HepG2 (cell line): ENCODE results near the gene SOCS1. TPM values are rescaled to one million over a fixed set of nuclear protein-coding genes. Genes with fewer than 3 reads are reported as not detected.

Source experiments
- BHLHE40 ChIP-seq: IDR thresholded peaks from 2 replicates; pipeline ENCODE4 v1.6.1; 2011; ENCODE audit warnings: low read length, improper control_type of control experiment
- HDAC1 ChIP-seq: sonication (generic); formaldehyde crosslinking; IDR thresholded peaks from 2 replicates; pipeline ENCODE4 v1.5.1; 2020; ENCODE audit warnings: mild to moderate bottlenecking, missing genetic modification reagents
- HOXA5 ChIP-seq: sonication (generic); formaldehyde crosslinking; IDR thresholded peaks from 2 replicates; pipeline ENCODE4 v1.4.0; 2020; ENCODE audit warnings: missing genetic modification reagents
- MLLT10 ChIP-seq: sonication (generic); formaldehyde crosslinking; IDR thresholded peaks from 2 replicates; pipeline ENCODE4 v1.4.0; 2020; ENCODE audit warnings: missing genetic modification reagents
- RBM22 ChIP-seq: fragments of 200-400 bp; formaldehyde crosslinking; optimal IDR thresholded peaks from 2 replicates; pipeline ENCODE3; 2017; ENCODE audit warnings: mild to moderate bottlenecking, low read length, moderate library complexity
- SIX1 ChIP-seq: sonication (generic); formaldehyde crosslinking; IDR thresholded peaks from 2 replicates; pipeline ENCODE4 v1.4.0; 2020; ENCODE audit warnings: missing genetic modification reagents, borderline replicate concordance
- TGIF2 ChIP-seq: IDR thresholded peaks from 2 replicates; pipeline ENCODE4 v1.6.1; 2016; ENCODE audit warnings: control low read depth, missing compliant biosample characterization
- ZNF629 ChIP-seq: sonication (generic); formaldehyde crosslinking; conservative IDR thresholded peaks from 2 replicates; pipeline ENCODE4 v1.5.0; 2020; ENCODE audit warnings: missing genetic modification reagents
- ZNF841 ChIP-seq: sonication (generic); formaldehyde crosslinking; IDR thresholded peaks from 2 replicates; pipeline ENCODE4 v1.8.1; 2023; ENCODE audit warnings: missing genetic modification reagents, borderline replicate concordance
- polyA plus RNA-seq, 8 experiments: library from polyadenylated mRNA; depleted of rRNA in 3 of 8; stranded (reverse) in 7 of 8; unstranded in 1 of 8; fragments of >200 nt; fragmentation: Illumina TruSeq in 4 of 8; extraction: Trizol in 4 of 8; gene quantifications; 2 replicates each; pipeline versions ENCODE4 v1.2.1 to v1.2.3, GENCODE V29; 2011 to 2016; ENCODE audit warnings: low read depth in 4 of 8, missing spikeins in 1 of 8, mixed read lengths in 1 of 8; ENCODE audit not compliant: insufficient read depth in 1 of 8
- total RNA-seq, 5 experiments: library from RNA; depleted of rRNA; stranded (reverse); fragments of >200 nt; fragmentation: Illumina TruSeq; extraction: Trizol; gene quantifications; 2 replicates each; pipeline ENCODE4 v1.2.3, GENCODE V29; 2016; ENCODE audit warnings: low read depth in 1 of 5
- TF ChIP-seq, protein P1 (sequence below): sonication (generic); formaldehyde crosslinking; IDR thresholded peaks from 2 replicates; pipeline ENCODE4 v1.9.0; 2021; ENCODE audit warnings: mild to moderate bottlenecking, missing genetic modification reagents
- TF ChIP-seq, protein P2 (sequence below): IDR thresholded peaks from 2 replicates; pipeline ENCODE4 v1.6.1; 2016; ENCODE audit warnings: missing compliant biosample characterization, missing genetic modification reagents, borderline replicate concordance
- TF ChIP-seq, protein P3 (sequence below): sonication (generic); formaldehyde crosslinking; IDR thresholded peaks from 2 replicates; pipeline ENCODE4 v1.4.0; 2020; ENCODE audit warnings: missing genetic modification reagents
- TF ChIP-seq, protein P4 (sequence below): sonication (generic); formaldehyde crosslinking; IDR thresholded peaks from 2 replicates; pipeline ENCODE4 v1.5.1; 2020; ENCODE audit warnings: mild to moderate bottlenecking, missing genetic modification reagents, moderate library complexity
- TF ChIP-seq, protein P5 (sequence below): sonication (generic); formaldehyde crosslinking; IDR thresholded peaks from 2 replicates; pipeline ENCODE4 v1.8.1; 2022; ENCODE audit warnings: low read depth, mild to moderate bottlenecking, missing genetic modification reagents

SOCS1 gene
- total and polyA plus RNA-seq, 2 of the 13 experiments (the other 11 are each of a cell fraction or from before 2014, with no cell fraction given), result 5.3 to 6.3 TPM

DNA sequence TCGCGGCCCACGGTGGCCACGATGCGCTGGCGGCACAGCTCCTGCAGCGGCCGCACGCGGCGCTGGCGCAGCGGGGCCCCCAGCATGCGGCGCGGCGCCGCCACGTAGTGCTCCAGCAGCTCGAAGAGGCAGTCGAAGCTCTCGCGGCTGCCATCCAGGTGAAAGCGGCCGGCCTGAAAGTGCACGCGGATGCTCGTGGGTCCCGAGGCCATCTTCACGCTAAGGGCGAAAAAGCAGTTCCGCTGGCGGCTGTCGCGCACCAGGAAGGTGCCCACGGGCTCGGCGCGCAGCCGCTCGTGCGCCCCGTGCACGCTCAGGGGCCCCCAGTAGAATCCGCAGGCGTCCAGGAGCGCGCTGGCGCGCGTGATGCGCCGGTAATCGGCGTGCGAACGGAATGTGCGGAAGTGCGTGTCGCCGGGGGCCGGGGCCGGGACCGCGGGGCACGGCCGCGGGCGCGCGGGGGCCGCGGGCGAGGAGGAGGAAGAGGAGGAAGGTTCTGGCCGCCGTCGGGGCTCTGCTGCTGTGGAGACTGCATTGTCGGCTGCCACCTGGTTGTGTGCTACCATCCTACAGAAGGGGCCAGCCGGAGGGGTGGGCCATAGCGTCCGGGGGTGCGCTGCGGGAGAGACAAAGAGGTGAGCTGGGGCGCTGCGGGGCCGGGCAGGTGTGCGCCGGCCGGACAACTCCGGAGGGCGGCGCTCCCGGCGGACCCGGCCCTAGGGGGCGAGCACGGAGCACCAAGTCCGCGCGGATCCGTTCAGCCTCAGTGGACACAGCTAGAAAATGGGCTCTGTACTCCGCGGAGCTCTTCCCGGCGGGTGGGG, 879 bp downstream of the SOCS1 start (continued):
- TF ChIP-seq, protein P1, sequence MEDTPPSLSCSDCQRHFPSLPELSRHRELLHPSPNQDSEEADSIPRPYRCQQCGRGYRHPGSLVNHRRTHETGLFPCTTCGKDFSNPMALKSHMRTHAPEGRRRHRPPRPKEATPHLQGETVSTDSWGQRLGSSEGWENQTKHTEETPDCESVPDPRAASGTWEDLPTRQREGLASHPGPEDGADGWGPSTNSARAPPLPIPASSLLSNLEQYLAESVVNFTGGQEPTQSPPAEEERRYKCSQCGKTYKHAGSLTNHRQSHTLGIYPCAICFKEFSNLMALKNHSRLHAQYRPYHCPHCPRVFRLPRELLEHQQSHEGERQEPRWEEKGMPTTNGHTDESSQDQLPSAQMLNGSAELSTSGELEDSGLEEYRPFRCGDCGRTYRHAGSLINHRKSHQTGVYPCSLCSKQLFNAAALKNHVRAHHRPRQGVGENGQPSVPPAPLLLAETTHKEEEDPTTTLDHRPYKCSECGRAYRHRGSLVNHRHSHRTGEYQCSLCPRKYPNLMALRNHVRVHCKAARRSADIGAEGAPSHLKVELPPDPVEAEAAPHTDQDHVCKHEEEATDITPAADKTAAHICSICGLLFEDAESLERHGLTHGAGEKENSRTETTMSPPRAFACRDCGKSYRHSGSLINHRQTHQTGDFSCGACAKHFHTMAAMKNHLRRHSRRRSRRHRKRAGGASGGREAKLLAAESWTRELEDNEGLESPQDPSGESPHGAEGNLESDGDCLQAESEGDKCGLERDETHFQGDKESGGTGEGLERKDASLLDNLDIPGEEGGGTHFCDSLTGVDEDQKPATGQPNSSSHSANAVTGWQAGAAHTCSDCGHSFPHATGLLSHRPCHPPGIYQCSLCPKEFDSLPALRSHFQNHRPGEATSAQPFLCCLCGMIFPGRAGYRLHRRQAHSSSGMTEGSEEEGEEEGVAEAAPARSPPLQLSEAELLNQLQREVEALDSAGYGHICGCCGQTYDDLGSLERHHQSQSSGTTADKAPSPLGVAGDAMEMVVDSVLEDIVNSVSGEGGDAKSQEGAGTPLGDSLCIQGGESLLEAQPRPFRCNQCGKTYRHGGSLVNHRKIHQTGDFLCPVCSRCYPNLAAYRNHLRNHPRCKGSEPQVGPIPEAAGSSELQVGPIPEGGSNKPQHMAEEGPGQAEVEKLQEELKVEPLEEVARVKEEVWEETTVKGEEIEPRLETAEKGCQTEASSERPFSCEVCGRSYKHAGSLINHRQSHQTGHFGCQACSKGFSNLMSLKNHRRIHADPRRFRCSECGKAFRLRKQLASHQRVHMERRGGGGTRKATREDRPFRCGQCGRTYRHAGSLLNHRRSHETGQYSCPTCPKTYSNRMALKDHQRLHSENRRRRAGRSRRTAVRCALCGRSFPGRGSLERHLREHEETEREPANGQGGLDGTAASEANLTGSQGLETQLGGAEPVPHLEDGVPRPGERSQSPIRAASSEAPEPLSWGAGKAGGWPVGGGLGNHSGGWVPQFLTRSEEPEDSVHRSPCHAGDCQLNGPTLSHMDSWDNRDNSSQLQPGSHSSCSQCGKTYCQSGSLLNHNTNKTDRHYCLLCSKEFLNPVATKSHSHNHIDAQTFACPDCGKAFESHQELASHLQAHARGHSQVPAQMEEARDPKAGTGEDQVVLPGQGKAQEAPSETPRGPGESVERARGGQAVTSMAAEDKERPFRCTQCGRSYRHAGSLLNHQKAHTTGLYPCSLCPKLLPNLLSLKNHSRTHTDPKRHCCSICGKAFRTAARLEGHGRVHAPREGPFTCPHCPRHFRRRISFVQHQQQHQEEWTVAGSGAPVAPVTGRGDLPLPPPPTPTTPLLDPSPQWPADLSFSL (CRISPR knock-in tag), result no peak
- TF ChIP-seq, protein P2, sequence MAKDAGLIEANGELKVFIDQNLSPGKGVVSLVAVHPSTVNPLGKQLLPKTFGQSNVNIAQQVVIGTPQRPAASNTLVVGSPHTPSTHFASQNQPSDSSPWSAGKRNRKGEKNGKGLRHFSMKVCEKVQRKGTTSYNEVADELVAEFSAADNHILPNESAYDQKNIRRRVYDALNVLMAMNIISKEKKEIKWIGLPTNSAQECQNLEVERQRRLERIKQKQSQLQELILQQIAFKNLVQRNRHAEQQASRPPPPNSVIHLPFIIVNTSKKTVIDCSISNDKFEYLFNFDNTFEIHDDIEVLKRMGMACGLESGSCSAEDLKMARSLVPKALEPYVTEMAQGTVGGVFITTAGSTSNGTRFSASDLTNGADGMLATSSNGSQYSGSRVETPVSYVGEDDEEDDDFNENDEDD, result no peak
- TF ChIP-seq MLLT10 (CRISPR knock-in tag), result no peak
- 0 out of 2 replicates have a peak, but pooled peaks have one; percentile 18 for TF ChIP-seq SIX1
- TF ChIP-seq, protein P3, sequence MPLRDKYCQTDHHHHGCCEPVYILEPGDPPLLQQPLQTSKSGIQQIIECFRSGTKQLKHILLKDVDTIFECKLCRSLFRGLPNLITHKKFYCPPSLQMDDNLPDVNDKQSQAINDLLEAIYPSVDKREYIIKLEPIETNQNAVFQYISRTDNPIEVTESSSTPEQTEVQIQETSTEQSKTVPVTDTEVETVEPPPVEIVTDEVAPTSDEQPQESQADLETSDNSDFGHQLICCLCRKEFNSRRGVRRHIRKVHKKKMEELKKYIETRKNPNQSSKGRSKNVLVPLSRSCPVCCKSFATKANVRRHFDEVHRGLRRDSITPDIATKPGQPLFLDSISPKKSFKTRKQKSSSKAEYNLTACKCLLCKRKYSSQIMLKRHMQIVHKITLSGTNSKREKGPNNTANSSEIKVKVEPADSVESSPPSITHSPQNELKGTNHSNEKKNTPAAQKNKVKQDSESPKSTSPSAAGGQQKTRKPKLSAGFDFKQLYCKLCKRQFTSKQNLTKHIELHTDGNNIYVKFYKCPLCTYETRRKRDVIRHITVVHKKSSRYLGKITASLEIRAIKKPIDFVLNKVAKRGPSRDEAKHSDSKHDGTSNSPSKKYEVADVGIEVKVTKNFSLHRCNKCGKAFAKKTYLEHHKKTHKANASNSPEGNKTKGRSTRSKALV, result peak; percentile 57; the same call in 1 of the 2 replicates
- TF ChIP-seq BHLHE40, result no peak
- peak; percentile 30; the same call in 1 of the 2 replicates for TF ChIP-seq HOXA5 (CRISPR knock-in tag)
- TF ChIP-seq ZNF629 (CRISPR knock-in tag), result peak; percentile 99
- peak; percentile 85 for TF ChIP-seq HDAC1 (CRISPR knock-in tag)
- no peak; the same call in 1 of the 2 replicates for TF ChIP-seq ZNF841 (CRISPR knock-in tag)
- TF ChIP-seq, protein P4, sequence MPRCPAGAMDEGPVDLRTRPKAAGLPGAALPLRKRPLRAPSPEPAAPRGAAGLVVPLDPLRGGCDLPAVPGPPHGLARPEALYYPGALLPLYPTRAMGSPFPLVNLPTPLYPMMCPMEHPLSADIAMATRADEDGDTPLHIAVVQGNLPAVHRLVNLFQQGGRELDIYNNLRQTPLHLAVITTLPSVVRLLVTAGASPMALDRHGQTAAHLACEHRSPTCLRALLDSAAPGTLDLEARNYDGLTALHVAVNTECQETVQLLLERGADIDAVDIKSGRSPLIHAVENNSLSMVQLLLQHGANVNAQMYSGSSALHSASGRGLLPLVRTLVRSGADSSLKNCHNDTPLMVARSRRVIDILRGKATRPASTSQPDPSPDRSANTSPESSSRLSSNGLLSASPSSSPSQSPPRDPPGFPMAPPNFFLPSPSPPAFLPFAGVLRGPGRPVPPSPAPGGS (CRISPR knock-in tag), result peak; percentile 44; the same call in 1 of the 2 replicates
- TF ChIP-seq, protein P5, sequence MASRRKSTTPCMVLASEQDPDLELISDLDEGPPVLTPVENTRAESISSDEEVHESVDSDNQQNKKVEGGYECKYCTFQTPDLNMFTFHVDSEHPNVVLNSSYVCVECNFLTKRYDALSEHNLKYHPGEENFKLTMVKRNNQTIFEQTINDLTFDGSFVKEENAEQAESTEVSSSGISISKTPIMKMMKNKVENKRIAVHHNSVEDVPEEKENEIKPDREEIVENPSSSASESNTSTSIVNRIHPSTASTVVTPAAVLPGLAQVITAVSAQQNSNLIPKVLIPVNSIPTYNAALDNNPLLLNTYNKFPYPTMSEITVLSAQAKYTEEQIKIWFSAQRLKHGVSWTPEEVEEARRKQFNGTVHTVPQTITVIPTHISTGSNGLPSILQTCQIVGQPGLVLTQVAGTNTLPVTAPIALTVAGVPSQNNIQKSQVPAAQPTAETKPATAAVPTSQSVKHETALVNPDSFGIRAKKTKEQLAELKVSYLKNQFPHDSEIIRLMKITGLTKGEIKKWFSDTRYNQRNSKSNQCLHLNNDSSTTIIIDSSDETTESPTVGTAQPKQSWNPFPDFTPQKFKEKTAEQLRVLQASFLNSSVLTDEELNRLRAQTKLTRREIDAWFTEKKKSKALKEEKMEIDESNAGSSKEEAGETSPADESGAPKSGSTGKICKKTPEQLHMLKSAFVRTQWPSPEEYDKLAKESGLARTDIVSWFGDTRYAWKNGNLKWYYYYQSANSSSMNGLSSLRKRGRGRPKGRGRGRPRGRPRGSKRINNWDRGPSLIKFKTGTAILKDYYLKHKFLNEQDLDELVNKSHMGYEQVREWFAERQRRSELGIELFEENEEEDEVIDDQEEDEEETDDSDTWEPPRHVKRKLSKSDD (CRISPR knock-in tag), result 0 out of 2 replicates have a peak, but pooled peaks have one; percentile 17
- no peak for TF ChIP-seq TGIF2 (CRISPR knock-in tag)
- no peak for TF ChIP-seq RBM22
